ENCODE measurements around the gene ATP11B.

Gene ATP11B

GRCh38 chr3:182802413-182803390 lies 9.4 kb downstream of the ATP11B start:
- Histone ChIP-seq H3K4me3 (no peak overlapping the region), H3K36me3 (replicated peaks) (no peaks in the 10 kb centered on the region), H3K4me1 (no peaks in the 10 kb centered on the region; the same call in 1 of the 2 replicates), H3K27me3 (ENCODE audit: low read depth) (no peaks in the 10 kb centered on the region), H3K9me3 (no peaks in the 10 kb centered on the region)
- in situ Hi-C loops (cut with MboI; ENCODE audit: low sequenced_read_pairs): no loop called here
- no peak for DNase-seq (ENCODE audit: low spot score in 2 of 2)

GRCh38 chr3:182803596-182803995 lies 10.3 kb downstream of the ATP11B start:
- no peak overlapping the region for H3K4me3 ChIP-seq
- no peaks in the 10 kb centered on the region for H3K27me3 ChIP-seq (ENCODE audit: low read depth)
- no peaks in the 10 kb centered on the region; the same call in 1 of the 2 replicates for H3K4me1 ChIP-seq
- H3K9me3 ChIP-seq: no peaks in the 10 kb centered on the region
- DNase-seq (ENCODE audit: low spot score in 2 of 2): no peak
- H3K36me3 ChIP-seq (replicated peaks): no peaks in the 10 kb centered on the region
- in situ Hi-C loops (cut with MboI; ENCODE audit: low sequenced_read_pairs): no loop called here

- in situ Hi-C loops (cut with MboI; ENCODE audit: low sequenced_read_pairs): no loop called here
- H3K4me1 ChIP-seq: no peaks in the 10 kb centered on the region; the same call in 1 of the 2 replicates
- no peaks in the 10 kb centered on the region for H3K36me3 ChIP-seq (replicated peaks)
- DNase-seq (ENCODE audit: low spot score in 2 of 2): no peak
- H3K9me3 ChIP-seq: no peaks in the 10 kb centered on the region
- no peaks in the 10 kb centered on the region for H3K27me3 ChIP-seq (ENCODE audit: low read depth)
- H3K4me3 ChIP-seq: no peak overlapping the region
These were observed 13.8 kb downstream of the ATP11B start for GRCh38 chr3:182807061-182807460.

- no peak for DNase-seq (ENCODE audit: low spot score in 2 of 2)
- Histone ChIP-seq H3K4me3 (no peak overlapping the region), H3K9me3 (no peaks in the 10 kb centered on the region), H3K4me1 (no peaks in the 10 kb centered on the region), H3K27me3 (ENCODE audit: low read depth) (no peaks in the 10 kb centered on the region), H3K36me3 (replicated peaks) (no peaks in the 10 kb centered on the region)
- in situ Hi-C loops (cut with MboI; ENCODE audit: low sequenced_read_pairs): no loop called here
These were observed 14.9 kb downstream of the ATP11B start for GRCh38 chr3:182808041-182808770.

GRCh38 chr3:182809531-182809930 lies 16.2 kb downstream of the ATP11B start:
- H3K4me1 ChIP-seq: no peaks in the 10 kb centered on the region
- in situ Hi-C loops (cut with MboI; ENCODE audit: low sequenced_read_pairs): no loop called here
- no peaks in the 10 kb centered on the region for H3K36me3 ChIP-seq (replicated peaks)
- H3K27me3 ChIP-seq (ENCODE audit: low read depth): no peaks in the 10 kb centered on the region
- no peak for DNase-seq (ENCODE audit: low spot score in 2 of 2)
- no peaks in the 10 kb centered on the region for H3K9me3 ChIP-seq
- H3K4me3 ChIP-seq: no peak overlapping the region

GRCh38 chr3:182810574-182811268 lies 17.4 kb downstream of the ATP11B start:
- in situ Hi-C loops (cut with MboI; ENCODE audit: low sequenced_read_pairs): no loop called here
- no peaks in the 10 kb centered on the region for H3K36me3 ChIP-seq (replicated peaks)
- H3K4me3 ChIP-seq: no peak overlapping the region
- H3K9me3 ChIP-seq: no peaks in the 10 kb centered on the region
- H3K4me1 ChIP-seq: no peaks in the 10 kb centered on the region
- DNase-seq (ENCODE audit: low spot score in 2 of 2): peak in 1 of 2 experiments; percentile 1
- H3K27me3 ChIP-seq (ENCODE audit: low read depth): no peaks in the 10 kb centered on the region

- H3K36me3 ChIP-seq (replicated peaks): no peaks in the 10 kb centered on the region
- H3K4me3 ChIP-seq: no peak overlapping the region
- in situ Hi-C loops (cut with MboI; ENCODE audit: low sequenced_read_pairs): no loop called here
- DNase-seq (ENCODE audit: low spot score in 2 of 2): no peak
- H3K9me3 ChIP-seq: no peaks in the 10 kb centered on the region
- no peaks in the 10 kb centered on the region for H3K27me3 ChIP-seq (ENCODE audit: low read depth)
- 0 out of 2 replicates have a peak, but pooled peaks cover under 1% of the 10 kb centered on the region for H3K4me1 ChIP-seq
These were observed 17.9 kb downstream of the ATP11B start for GRCh38 chr3:182811269-182811596.

GRCh38 chr3:182812123-182812522 lies 18.8 kb downstream of the ATP11B start:
- H3K4me1 ChIP-seq: peaks cover 2% of the 10 kb centered on the region
- H3K9me3 ChIP-seq: no peaks in the 10 kb centered on the region
- H3K4me3 ChIP-seq: no peak overlapping the region
- no peak for DNase-seq (ENCODE audit: low spot score in 2 of 2)
- no peaks in the 10 kb centered on the region for H3K36me3 ChIP-seq (replicated peaks)
- H3K27me3 ChIP-seq (ENCODE audit: low read depth): no peaks in the 10 kb centered on the region
- in situ Hi-C loops (cut with MboI; ENCODE audit: low sequenced_read_pairs): no loop called here

- Histone ChIP-seq H3K27me3 (ENCODE audit: low read depth) (no peaks in the 10 kb centered on the region), H3K4me1 (peaks cover 2% of the 10 kb centered on the region), H3K4me3 (no peak overlapping the region), H3K9me3 (no peaks in the 10 kb centered on the region), H3K36me3 (replicated peaks) (no peaks in the 10 kb centered on the region)
- DNase-seq (ENCODE audit: low spot score in 2 of 2): no peak
- in situ Hi-C loops (cut with MboI; ENCODE audit: low sequenced_read_pairs): no loop called here
These were observed 21.2 kb downstream of the ATP11B start for GRCh38 chr3:182814419-182815062.

GRCh38 chr3:182816181-182816580 lies 22.9 kb downstream of the ATP11B start:
- Histone ChIP-seq H3K4me1 (peaks cover 2% of the 10 kb centered on the region), H3K27me3 (ENCODE audit: low read depth) (no peaks in the 10 kb centered on the region), H3K36me3 (replicated peaks) (no peaks in the 10 kb centered on the region), H3K4me3 (no peak overlapping the region), H3K9me3 (no peaks in the 10 kb centered on the region)
- in situ Hi-C loops (cut with MboI; ENCODE audit: low sequenced_read_pairs): no loop called here
- DNase-seq (ENCODE audit: low spot score in 2 of 2): no peak

GRCh38 chr3:182818296-182818978 lies 25.1 kb downstream of the ATP11B start:
- no peak for DNase-seq (ENCODE audit: low spot score in 2 of 2)
- no peaks in the 10 kb centered on the region for H3K27me3 ChIP-seq (ENCODE audit: low read depth)
- H3K4me3 ChIP-seq: no peak overlapping the region
- H3K36me3 ChIP-seq (replicated peaks): no peaks in the 10 kb centered on the region
- peaks cover 2% of the 10 kb centered on the region for H3K4me1 ChIP-seq
- in situ Hi-C loops (cut with MboI; ENCODE audit: low sequenced_read_pairs): no loop called here
- 0 out of 2 replicates have a peak, but pooled peaks cover 2% of the 10 kb centered on the region for H3K9me3 ChIP-seq

GRCh38 chr3:182821221-182821981 lies 28.1 kb downstream of the ATP11B start:
- no peak overlapping the region for H3K4me3 ChIP-seq
- H3K27me3 ChIP-seq (ENCODE audit: low read depth): no peaks in the 10 kb centered on the region
- no peaks in the 10 kb centered on the region; the same call in none of the 2 replicates for H3K4me1 ChIP-seq
- no peak for DNase-seq (ENCODE audit: low spot score in 2 of 2)
- in situ Hi-C loops (cut with MboI; ENCODE audit: low sequenced_read_pairs): no loop called here
- 0 out of 2 replicates have a peak, but pooled peaks cover 2% of the 10 kb centered on the region for H3K9me3 ChIP-seq
- H3K36me3 ChIP-seq (replicated peaks): no peaks in the 10 kb centered on the region
